ENCODE results near the gene C11orf87.

C11orf87 gene

DNA sequence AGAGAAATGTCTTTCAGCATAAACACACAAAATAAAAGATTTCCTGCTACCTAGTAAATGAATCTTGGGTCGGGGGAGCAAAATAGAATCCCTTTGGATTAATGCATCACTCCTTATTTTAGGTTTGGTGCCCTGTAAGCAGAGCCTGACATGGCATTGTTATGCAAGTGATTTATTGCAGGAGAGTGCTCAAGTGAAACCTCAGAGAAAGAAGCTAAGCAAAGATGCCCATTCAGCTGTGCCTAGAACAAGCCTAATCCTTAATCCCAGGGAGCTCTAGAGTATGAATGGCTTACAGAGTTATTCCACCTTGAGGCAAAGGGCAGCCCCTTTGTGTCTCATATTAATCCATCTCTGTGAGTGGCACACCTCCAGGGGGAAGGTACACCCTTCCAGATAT lies 21.1 kb downstream of the C11orf87 start:
- DNase-seq: no peak

DNA sequence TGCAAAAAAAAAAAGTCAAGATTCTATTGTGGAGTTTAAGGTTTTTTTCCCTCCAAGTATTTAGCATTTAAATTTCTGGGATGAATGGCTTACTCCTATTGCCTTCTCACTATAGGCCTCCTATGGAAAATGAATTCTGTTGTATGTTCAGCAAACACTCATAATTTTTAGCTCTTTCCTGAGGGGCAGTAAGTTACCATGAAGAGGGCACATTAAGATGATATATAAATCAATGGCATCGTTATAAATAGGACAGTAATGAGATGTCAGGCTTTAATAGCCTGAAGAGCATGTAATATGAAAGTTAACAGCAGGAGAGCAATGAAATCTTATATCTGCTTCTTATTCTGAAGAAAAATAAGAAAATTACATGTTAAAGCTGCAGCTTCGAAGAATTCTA lies 32.9 kb downstream of the C11orf87 start:
- DNase-seq: no peak

All from DMS79 treated with DMSO at 0.1 percent for 48 hours (cell line).